SH-SY5Y (cell line): ENCODE results near the gene ZXDA.

ENCODE experiments used
- GATA2 ChIP-seq: IDR thresholded peaks from 2 replicates; pipeline ENCODE4 v1.6.1; 2011; ENCODE audit warnings: mild to moderate bottlenecking, low read depth, low read length
- GATA3 ChIP-seq: IDR thresholded peaks from 2 replicates; pipeline ENCODE4 v1.6.1; 2011; ENCODE audit warnings: low read depth, mild to moderate bottlenecking, low read length, moderate library complexity

The ZXDA gene

GRCh38 chrX:57901466-57901865 lies 8.8 kb downstream of the ZXDA start:
- TF ChIP-seq GATA3 (no peak), GATA2 (no peak)

GRCh38 chrX:57900975-57901374 lies 9.3 kb downstream of the ZXDA start:
- TF ChIP-seq GATA3 (no peak), GATA2 (no peak)

GRCh38 chrX:57899906-57900305 lies 10.4 kb downstream of the ZXDA start:
- no peak for TF ChIP-seq GATA3
- TF ChIP-seq GATA2, result no peak

GRCh38 chrX:57899064-57899463 lies 11.2 kb downstream of the ZXDA start:
- no peak for TF ChIP-seq GATA3
- no peak for TF ChIP-seq GATA2

- TF ChIP-seq GATA2, result no peak
- no peak for TF ChIP-seq GATA3
Measured at GRCh38 chrX:57871463-57871862, 38.8 kb downstream of the ZXDA start.
